ENCODE data around the gene RAD51B. TPM values are rescaled to one million over a fixed set of nuclear protein-coding genes. Genes with fewer than 3 reads are reported as not detected.
A peak's percentile ranks its signal among the peaks of the same experiment; 100 is the strongest.

RAD51B gene
- total RNA-seq, 1 experiment from 2014 or later, result 10.8 TPM

- ATAC-seq, result no peak
- Histone ChIP-seq H3F3A (ENCODE audit: low read length, unreplicated experiment) (no peaks in the 10 kb centered on the region), H3K27ac (ENCODE audit: low read length) (no peak overlapping the region), H3K4me2 (ENCODE audit: low read length) (peak overlapping the region; percentile 89), H3K79me2 (ENCODE audit: low read length) (peaks cover 22% of the 10 kb centered on the region), H3K4me1 (ENCODE audit: insufficient read depth, low read length) (peaks cover 18% of the 10 kb centered on the region), H3K4me3 (ENCODE audit: low read length) (peak overlapping the region; percentile 82), H3K9me3 (ENCODE audit: low read length) (no peaks in the 10 kb centered on the region), H3K27me3 (ENCODE audit: low read length) (no peaks in the 10 kb centered on the region), H3K36me3 (ENCODE audit: low read depth, low read length) (peaks cover 13% of the 10 kb centered on the region; the same call in 1 of the 2 replicates), H4K20me1 (ENCODE audit: low read length) (no peaks in the 10 kb centered on the region), H3K9me2 (replicated peaks; ENCODE audit: low read length) (no peaks in the 10 kb centered on the region), H3K9ac (ENCODE audit: low read length) (no peak overlapping the region), H2AFZ (ENCODE audit: low read length) (no peak overlapping the region)
- ChIA-PET CTCF (no interaction called here), POLR2A (ENCODE audit: unreplicated experiment) (no interaction called here)
- no TSS peak for BruUV-seq (replicated peaks)
- DNase-seq, result no peak
- intact Hi-C loops (cut with micrococcal nuclease), result no loop called here
- TF ChIP-seq EZH2phosphoT487 (IDR thresholded peaks at IDR 0.05; ENCODE audit: borderline replicate concordance, low read length) (no peak), CTCF (conservative IDR thresholded peaks at IDR 0.05; ENCODE audit: low read depth, low read length) (no peak), EZH2 (IDR thresholded peaks at IDR 0.05; ENCODE audit: low read length, unreplicated experiment) (no peak)
Measured at GRCh38 chr14:67814821-67815220, 4.8 kb upstream of the RAD51B start.

DNA sequence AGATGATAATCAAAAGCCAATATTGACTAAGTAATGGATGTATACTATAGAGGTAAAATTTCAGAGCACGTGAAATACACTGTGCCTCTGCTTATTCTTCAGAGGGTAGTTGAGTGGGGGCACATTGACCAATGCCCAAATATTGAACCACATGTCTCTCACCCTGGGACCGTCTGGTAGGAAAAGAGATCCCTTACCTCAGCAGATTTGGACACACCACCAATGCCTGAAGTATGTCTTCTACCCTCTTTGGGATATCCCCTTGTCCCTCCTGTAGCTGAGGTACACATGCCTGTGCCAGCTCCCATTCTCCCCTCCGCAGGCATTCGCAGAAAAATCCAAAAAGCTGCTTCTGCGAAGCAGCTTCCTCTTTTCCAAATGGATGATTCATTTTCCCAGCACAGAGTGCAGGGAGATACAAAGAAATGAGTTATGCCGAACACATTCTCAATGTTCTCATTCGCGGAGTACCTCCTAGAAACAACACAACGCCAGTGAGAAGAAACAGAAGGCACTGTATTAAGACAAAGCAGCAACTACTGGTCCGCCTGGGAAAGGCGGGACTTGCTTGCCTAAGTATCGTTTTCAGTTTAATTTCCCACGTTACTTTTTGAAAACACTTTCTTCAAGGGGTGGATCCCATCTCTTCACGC, 3.9 kb upstream of the RAD51B start:
- Histone ChIP-seq H3K4me3 (ENCODE audit: low read length) (peak overlapping the region; percentile 82), H3K9me2 (replicated peaks; ENCODE audit: low read length) (no peaks in the 10 kb centered on the region), H3K9ac (ENCODE audit: low read length) (peak overlapping the region; percentile 79), H3K9me3 (ENCODE audit: low read length) (no peaks in the 10 kb centered on the region), H3K36me3 (ENCODE audit: low read depth, low read length) (peaks cover 4% of the 10 kb centered on the region; the same call in 1 of the 2 replicates), H2AFZ (ENCODE audit: low read length) (peak overlapping the region; percentile 88), H3K27ac (ENCODE audit: low read length) (peak overlapping the region; percentile 24), H3K79me2 (ENCODE audit: low read length) (peaks cover 22% of the 10 kb centered on the region), H3K4me2 (ENCODE audit: low read length) (peak overlapping the region; percentile 89), H3F3A (ENCODE audit: low read length, unreplicated experiment) (no peaks in the 10 kb centered on the region), H4K20me1 (ENCODE audit: low read length) (no peaks in the 10 kb centered on the region), H3K27me3 (ENCODE audit: low read length) (no peaks in the 10 kb centered on the region), H3K4me1 (ENCODE audit: insufficient read depth, low read length) (peaks cover 25% of the 10 kb centered on the region)
- ChIA-PET POLR2A (ENCODE audit: unreplicated experiment) (interaction anchor here (0.6 to 0.7 kb wide), 3 partner anchors 203 to 1337 kb away, joined by 3 to 14 read pairs (median 6); partner anchors contain the start of gene ZFP36L1), CTCF (interaction anchor here (1.0 kb wide), 1 partner anchor 111 kb away, joined by 3 read pairs; no protein-coding TSS in a partner anchor)
- TSS peak; percentile 52 for BruUV-seq (replicated peaks)
- intact Hi-C loops (cut with micrococcal nuclease), result no loop called here
- peak; percentile 48 for ATAC-seq
- TF ChIP-seq EZH2 (IDR thresholded peaks at IDR 0.05; ENCODE audit: low read length, unreplicated experiment) (no peak), CTCF (conservative IDR thresholded peaks at IDR 0.05; ENCODE audit: low read depth, low read length) (no peak), EZH2phosphoT487 (IDR thresholded peaks at IDR 0.05; ENCODE audit: borderline replicate concordance, low read length) (no peak)
- DNase-seq, result peak; percentile 41

Measured in PC-3 (cell line).